Small intestine (tissue), 7 donors: Measurements from ENCODE around the gene SCRN3. TPM values are rescaled to one million over a fixed set of nuclear protein-coding genes. Genes with fewer than 3 reads are reported as not detected.
A peak's percentile ranks its signal among the peaks of the same experiment; 100 is the strongest.
"Not testable (repeated sequence)": the region's sequence is repeated elsewhere in the genome, so short reads cannot be mapped to it uniquely, and the experiment has no call there.

Source experiments
- DNase-seq, 2 donors: peaks; one replicate each; pipeline versions ENCODE4 v3.0.0 to v3.0.0-alpha.2; 2013
- FAIRE-seq: peaks from 2 replicates; lab custom pipeline; 2012; peaks lifted over from hg19 to GRCh38; lab: Jason Lieb, UNC
- H3K27ac ChIP-seq, 3 donors: one replicate each; pipeline ENCODE4 v1.5.1; 2013; ENCODE audit warnings: low read length in 2 of 3, mild to moderate bottlenecking in 2 of 3, control low read depth in 1 of 3, inconsistent platforms in 1 of 3, low read depth in 1 of 3, moderate library complexity in 1 of 3
- H3K27me3 ChIP-seq, 3 donors: one replicate each; pipeline ENCODE4 v1.6.1; 2013; ENCODE audit warnings: low read length in 3 of 3, inconsistent platforms in 1 of 3; ENCODE audit not compliant: control insufficient read depth in 3 of 3, insufficient read depth in 3 of 3
- H3K36me3 ChIP-seq, 3 donors: one replicate each; pipeline ENCODE4 v1.6.1; 2013; ENCODE audit warnings: low read length in 3 of 3, inconsistent platforms in 1 of 3, low read depth in 1 of 3, mild to moderate bottlenecking in 1 of 3, moderate library complexity in 1 of 3; ENCODE audit not compliant: control insufficient read depth in 3 of 3, insufficient read depth in 2 of 3
- H3K4me1 ChIP-seq, 3 donors: one replicate each; pipeline ENCODE4 v1.6.1; 2013; ENCODE audit warnings: low read length in 2 of 3, inconsistent platforms in 1 of 3, low read depth in 1 of 3, mild to moderate bottlenecking in 1 of 3, moderate library complexity in 1 of 3; ENCODE audit not compliant: control insufficient read depth in 3 of 3, insufficient read depth in 2 of 3
- H3K4me3 ChIP-seq, 3 donors: one replicate each; pipeline ENCODE4 v1.5.1; 2013; ENCODE audit warnings: low read length in 3 of 3, control low read depth in 1 of 3, inconsistent platforms in 1 of 3, low read depth in 1 of 3, mild to moderate bottlenecking in 1 of 3, moderate library complexity in 1 of 3
- H3K9me3 ChIP-seq, 2 donors: one replicate each; pipeline ENCODE4 v1.6.1; 2013; ENCODE audit warnings: low read depth in 1 of 2, low read length in 1 of 2; ENCODE audit not compliant: control insufficient read depth in 2 of 2, insufficient read depth in 1 of 2
- WGBS, 3 donors: extraction: QIAGEN DNeasy Blood & Tissue Kit; methylation state at CpG; one replicate each; pipeline ENCODE4 v1.1.7; 2013; 5-methylcytosine and 5-hydroxymethylcytosine counted together
- polyA plus RNA-seq, 4 donors: library from polyadenylated mRNA; stranded (reverse) in 3 of 4; unstranded in 1 of 4; fragments of 200-250 nt in 3 of 4; fragments of 120-200 nt in 1 of 4; gene quantifications; one replicate each; pipeline versions ENCODE4 v1.2.1 to v1.2.3, GENCODE V29; 2013
- donor health status: healthy with polysubstance abuse.
- donor health status: control.
- donor health status: control.
- donor health status: Bipolar disorder and iron deficiency.
- donor health status: healthy.

The SCRN3 gene
- polyA plus RNA-seq, 4 donors = 11.1 to 33.3 (median 19.7) TPM

- H3K4me3 ChIP-seq, DNase-seq, H3K4me1 ChIP-seq, H3K27ac ChIP-seq, FAIRE-seq, H3K27me3 ChIP-seq: not testable (repeated sequence)
- WGBS, 3 donors = 93 to 96% (median 96%) methylated on average over 6 of the region's 6 CpGs
- Histone ChIP-seq H3K9me3 (peaks cover 0 to 23% of the 10 kb centered on the region in 2 donors), H3K36me3 (peaks cover 0 to 25% (median 11%) of the 10 kb centered on the region in 3 donors)
Observed at GRCh38 chr2:174363492-174364225, 31.9 kb upstream of the SCRN3 start.

DNA sequence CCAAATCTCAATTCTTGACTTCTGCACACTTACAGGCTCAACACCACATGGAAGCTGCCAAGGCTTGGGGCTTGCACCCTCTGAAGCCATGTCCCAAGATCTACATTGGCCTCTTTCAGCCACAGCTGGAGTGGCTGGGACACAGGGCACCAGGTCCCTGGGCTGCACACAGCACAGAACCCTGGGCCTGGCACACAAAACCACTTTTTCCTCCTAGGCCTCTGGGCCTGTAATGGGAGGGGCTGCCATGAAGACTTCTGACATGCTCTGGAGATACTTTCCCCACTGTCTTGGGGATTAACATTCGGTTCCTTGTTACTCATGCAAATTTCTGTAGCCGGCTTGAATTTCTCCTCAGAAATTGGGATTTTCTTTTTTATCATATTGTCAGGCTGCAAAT is 30.9 kb upstream of the SCRN3 start:
- peaks cover 0 to 23% (median 16%) of the 10 kb centered on the region in 3 donors for H3K36me3 ChIP-seq
- WGBS, 3 donors = 99 to 100% (median 100%) methylated on average over 2 of the region's 2 CpGs
- FAIRE-seq (no peak), DNase-seq (no peak)
- no peak overlapping the region for H3K4me3 ChIP-seq
- H3K4me1 ChIP-seq = no peaks in the 10 kb centered on the region
- no peak overlapping the region for H3K27ac ChIP-seq
- H3K27me3 ChIP-seq = no peaks in the 10 kb centered on the region
- H3K9me3 ChIP-seq = peaks cover 0 to 23% of the 10 kb centered on the region in 2 donors

DNA sequence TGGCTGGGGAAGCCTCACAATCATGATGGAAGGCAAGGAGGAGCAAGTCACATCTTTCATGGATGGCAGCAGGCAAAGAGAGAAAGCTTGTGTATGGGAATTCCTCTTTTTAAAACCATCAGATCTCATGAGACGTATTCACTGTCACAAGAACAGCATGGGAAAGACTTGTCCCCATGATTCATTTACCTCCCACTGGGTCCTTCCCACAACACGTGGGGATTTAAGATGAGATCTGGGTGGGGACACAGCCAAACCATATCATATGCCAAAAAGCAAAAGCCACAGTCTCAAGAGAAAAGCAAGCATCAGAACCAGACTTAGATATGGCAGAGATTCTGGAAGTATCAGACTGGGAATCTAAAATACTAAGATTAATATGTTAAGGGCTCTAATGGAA is 30.0 kb upstream of the SCRN3 start:
- Histone ChIP-seq H3K4me3 (no peak overlapping the region), H3K4me1 (no peaks in the 10 kb centered on the region), H3K27me3 (no peaks in the 10 kb centered on the region), H3K27ac (no peak overlapping the region), H3K36me3 (peaks cover 4 to 27% (median 20%) of the 10 kb centered on the region in 3 donors), H3K9me3 (peaks cover 0 to 23% of the 10 kb centered on the region in 2 donors)
- DNase-seq (no peak), FAIRE-seq (no peak)
- WGBS, 3 donors = 81 to 98% (median 91%) methylated on average over 2 of the region's 2 CpGs

GRCh38 chr2:174368691-174369090 is 26.8 kb upstream of the SCRN3 start:
- no peak overlapping the region for H3K4me3 ChIP-seq
- no peaks in the 10 kb centered on the region for H3K27me3 ChIP-seq
- H3K4me1 ChIP-seq = no peaks in the 10 kb centered on the region
- peaks cover 0 to 22% of the 10 kb centered on the region in 2 donors for H3K9me3 ChIP-seq
- H3K36me3 ChIP-seq = peaks cover 5 to 28% (median 19%) of the 10 kb centered on the region in 3 donors
- H3K27ac ChIP-seq = no peak overlapping the region
- no peak for FAIRE-seq
- 86 to 91% (median 89%) methylated on average over 1 of the region's 1 CpG for WGBS, 3 donors
- DNase-seq = no peak

- Histone ChIP-seq H3K9me3 (peaks cover 0 to 2% of the 10 kb centered on the region in 2 donors), H3K27me3 (no peaks in the 10 kb centered on the region), H3K4me3 (no peak overlapping the region), H3K36me3 (peaks cover 5 to 38% (median 22%) of the 10 kb centered on the region in 3 donors), H3K4me1 (no peaks in the 10 kb centered on the region), H3K27ac (no peak overlapping the region)
- 56 to 77% (median 63%) methylated on average over 2 of the region's 2 CpGs for WGBS, 3 donors
- FAIRE-seq (no peak), DNase-seq (peak; percentile 30 to 63)
Observed at GRCh38 chr2:174376967-174377366, 18.6 kb upstream of the SCRN3 start.

GRCh38 chr2:174383796-174384195 is 11.7 kb upstream of the SCRN3 start:
- peaks cover 7 to 31% (median 11%) of the 10 kb centered on the region in 3 donors for H3K36me3 ChIP-seq
- no peak overlapping the region for H3K27ac ChIP-seq
- DNase-seq (no peak), FAIRE-seq (no peak)
- H3K27me3 ChIP-seq = no peaks in the 10 kb centered on the region
- 86 to 96% (median 88%) methylated on average over 1 of the region's 1 CpG for WGBS, 3 donors
- no peaks in the 10 kb centered on the region for H3K9me3 ChIP-seq
- no peaks in the 10 kb centered on the region for H3K4me1 ChIP-seq
- H3K4me3 ChIP-seq = no peak overlapping the region

- Histone ChIP-seq H3K4me1 (peaks cover 0 to 3% (median 0%) of the 10 kb centered on the region in 3 donors), H3K27me3 (no peaks in the 10 kb centered on the region), H3K4me3 (no peak overlapping the region), H3K36me3 (peaks cover 6 to 35% (median 7%) of the 10 kb centered on the region in 3 donors), H3K9me3 (no peaks in the 10 kb centered on the region), H3K27ac (no peak overlapping the region)
- WGBS, 3 donors = 76 to 87% (median 80%) methylated on average over 3 of the region's 3 CpGs
- FAIRE-seq (no peak), DNase-seq (no peak)
Observed at GRCh38 chr2:174385201-174385600, 10.3 kb upstream of the SCRN3 start.

DNA sequence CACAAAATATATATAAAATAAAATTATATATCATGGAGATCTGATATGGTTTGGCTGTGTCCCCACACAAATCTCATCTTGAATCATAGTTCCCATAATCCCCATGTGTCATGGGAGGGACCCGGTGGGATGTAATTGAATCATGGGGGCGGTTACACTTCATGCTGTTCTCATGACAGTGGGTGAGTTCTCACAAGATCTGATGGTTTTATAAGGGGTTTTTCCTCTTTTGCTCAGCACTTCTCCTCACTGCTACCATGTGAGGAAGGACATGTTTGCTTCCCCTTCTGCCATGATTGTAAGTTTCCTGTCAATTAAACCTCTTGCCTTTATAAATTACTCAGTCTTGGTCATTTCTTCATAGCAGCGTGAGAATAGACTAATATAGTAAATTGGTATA is 6.8 kb upstream of the SCRN3 start:
- Histone ChIP-seq H3K4me1 (peaks cover 0 to 13% (median 0%) of the 10 kb centered on the region in 3 donors), H3K36me3 (peaks cover 6 to 28% (median 7%) of the 10 kb centered on the region in 3 donors)
- not testable (repeated sequence) for DNase-seq, H3K27ac ChIP-seq, FAIRE-seq, H3K4me3 ChIP-seq, H3K9me3 ChIP-seq, H3K27me3 ChIP-seq
- WGBS, 3 donors = 91 to 92% (median 92%) methylated on average over 3 of the region's 3 CpGs
